ENCODE results near the gene HMGXB4. TPM values are rescaled to one million over a fixed set of nuclear protein-coding genes. Genes with fewer than 3 reads are reported as not detected.

Gene HMGXB4
- total and polyA plus RNA-seq, 2 of the 13 experiments (the other 11 are each of a cell fraction or from before 2014, with no cell fraction given): 13.9 to 16.3 TPM

- peak; percentile 78 for TF ChIP-seq ZFP91 (CRISPR knock-in tag; IDR thresholded peaks at IDR 0.05; ENCODE audit: borderline replicate concordance)
- no peak for TF ChIP-seq KDM4B (CRISPR knock-in tag; IDR thresholded peaks at IDR 0.05)
- TF ChIP-seq ZSCAN20 (CRISPR knock-in tag; IDR thresholded peaks at IDR 0.05; ENCODE audit: borderline replicate concordance): no peak
- no peak for TF ChIP-seq NFIB (CRISPR knock-in tag; IDR thresholded peaks at IDR 0.05; ENCODE audit: borderline replicate concordance)
- no peak for TF ChIP-seq ZNF367 (CRISPR knock-in tag; IDR thresholded peaks at IDR 0.05; ENCODE audit: borderline replicate concordance)
- TF ChIP-seq ZNF746 (CRISPR knock-in tag; IDR thresholded peaks at IDR 0.05): no peak
- TF ChIP-seq RFX5 (IDR thresholded peaks at IDR 0.05; ENCODE audit: low read depth, low read length): no peak; the same call in 1 of the 2 replicates
- TF ChIP-seq ZSCAN30 (CRISPR knock-in tag; IDR thresholded peaks at IDR 0.05): no peak
- no peak; the same call in 1 of the 2 replicates for TF ChIP-seq KLF11 (CRISPR knock-in tag; IDR thresholded peaks at IDR 0.05)
- no peak for TF ChIP-seq HNRNPK (IDR thresholded peaks at IDR 0.05; ENCODE audit: low read depth, low read length, poor library complexity, severe bottlenecking)
- TF ChIP-seq ZNF83 (CRISPR knock-in tag; IDR thresholded peaks at IDR 0.05; ENCODE audit: borderline replicate concordance): no peak
- no peak for TF ChIP-seq EED (CRISPR knock-in tag; IDR thresholded peaks at IDR 0.05)
- peak; percentile 52; the same call in 1 of the 2 replicates for TF ChIP-seq KMT2B (CRISPR knock-in tag; IDR thresholded peaks at IDR 0.05)
- TF ChIP-seq ZNF766 (CRISPR knock-in tag; IDR thresholded peaks at IDR 0.05; ENCODE audit: borderline replicate concordance): no peak
- no peak for TF ChIP-seq ZNF24 (IDR thresholded peaks at IDR 0.05)
- no peak for TF ChIP-seq TIGD3 (CRISPR knock-in tag; IDR thresholded peaks at IDR 0.05; ENCODE audit: borderline replicate concordance)
- no peak for TF ChIP-seq ZNF3 (CRISPR knock-in tag; IDR thresholded peaks at IDR 0.05)
- TF ChIP-seq ZNF350 (CRISPR knock-in tag; IDR thresholded peaks at IDR 0.05; ENCODE audit: borderline replicate concordance, low read depth): no peak; the same call in 1 of the 2 replicates
- no peak for TF ChIP-seq TERF1 (CRISPR knock-in tag; IDR thresholded peaks at IDR 0.05)
- no peak for TF ChIP-seq FLYWCH1 (CRISPR knock-in tag; IDR thresholded peaks at IDR 0.05)
- no peak for TF ChIP-seq CBFB (CRISPR knock-in tag; IDR thresholded peaks at IDR 0.05)
- TF ChIP-seq ETV5 (CRISPR knock-in tag; IDR thresholded peaks at IDR 0.05; ENCODE audit: borderline replicate concordance): peak; percentile 52; the same call in 1 of the 2 replicates
- 0 out of 2 replicates have a peak, but pooled peaks have one; percentile 12 for TF ChIP-seq ZNF788 (CRISPR knock-in tag; IDR thresholded peaks at IDR 0.05; ENCODE audit: borderline replicate concordance)
- TF ChIP-seq ZNF619 (CRISPR knock-in tag; IDR thresholded peaks at IDR 0.05): no peak
- no peak for TF ChIP-seq CREB3 (CRISPR knock-in tag; IDR thresholded peaks at IDR 0.05)
- TF ChIP-seq TBX2 (CRISPR knock-in tag; IDR thresholded peaks at IDR 0.05; ENCODE audit: borderline replicate concordance): peak; percentile 95
These were observed 55.1 kb downstream of the HMGXB4 start (continued) for GRCh38 chr22:35312198-35313059.

Measured in HepG2 (cell line).